ENCODE results near the gene INSIG2.

INSIG2 gene

DNA sequence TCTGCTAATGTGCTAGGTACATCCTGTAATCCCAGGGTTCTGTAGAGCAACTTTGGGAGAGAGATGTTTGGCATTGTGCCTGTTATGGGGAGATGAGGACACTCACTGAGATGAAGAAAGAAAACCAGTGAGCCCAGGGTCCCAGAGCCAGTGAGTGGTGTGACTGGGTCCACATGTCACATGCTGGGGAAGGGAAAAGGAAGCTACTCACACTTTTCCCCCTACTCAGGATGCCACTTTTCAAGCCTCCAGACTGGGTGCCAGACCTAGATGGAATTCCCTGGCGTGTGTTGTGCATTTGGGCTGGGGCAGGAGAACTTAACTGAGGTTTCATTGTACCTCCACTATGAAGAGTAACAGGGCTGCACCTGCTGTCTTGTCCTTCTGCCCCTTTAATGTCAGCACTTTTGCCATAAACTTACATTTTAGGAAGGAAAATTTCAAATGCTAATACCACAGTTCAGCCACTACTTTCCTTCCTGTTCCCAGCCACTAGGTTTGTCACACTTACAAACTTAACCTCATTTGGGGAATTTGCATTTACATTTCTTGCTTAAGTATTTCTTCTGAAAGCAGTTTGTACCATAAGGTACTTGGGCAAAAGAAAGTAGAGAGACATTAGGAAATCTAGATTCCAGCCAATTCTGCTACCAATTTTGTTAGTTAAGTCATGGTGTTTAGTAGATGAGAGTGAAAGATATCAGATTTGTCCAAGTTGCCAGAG is 10.2 kb downstream of the INSIG2 start:
- no peak for DNase-seq (ENCODE audit: low read depth)

- no peak for DNase-seq (ENCODE audit: low read depth)
Observed at GRCh38 chr2:118102433-118103082, 14.3 kb downstream of the INSIG2 start.

DNA sequence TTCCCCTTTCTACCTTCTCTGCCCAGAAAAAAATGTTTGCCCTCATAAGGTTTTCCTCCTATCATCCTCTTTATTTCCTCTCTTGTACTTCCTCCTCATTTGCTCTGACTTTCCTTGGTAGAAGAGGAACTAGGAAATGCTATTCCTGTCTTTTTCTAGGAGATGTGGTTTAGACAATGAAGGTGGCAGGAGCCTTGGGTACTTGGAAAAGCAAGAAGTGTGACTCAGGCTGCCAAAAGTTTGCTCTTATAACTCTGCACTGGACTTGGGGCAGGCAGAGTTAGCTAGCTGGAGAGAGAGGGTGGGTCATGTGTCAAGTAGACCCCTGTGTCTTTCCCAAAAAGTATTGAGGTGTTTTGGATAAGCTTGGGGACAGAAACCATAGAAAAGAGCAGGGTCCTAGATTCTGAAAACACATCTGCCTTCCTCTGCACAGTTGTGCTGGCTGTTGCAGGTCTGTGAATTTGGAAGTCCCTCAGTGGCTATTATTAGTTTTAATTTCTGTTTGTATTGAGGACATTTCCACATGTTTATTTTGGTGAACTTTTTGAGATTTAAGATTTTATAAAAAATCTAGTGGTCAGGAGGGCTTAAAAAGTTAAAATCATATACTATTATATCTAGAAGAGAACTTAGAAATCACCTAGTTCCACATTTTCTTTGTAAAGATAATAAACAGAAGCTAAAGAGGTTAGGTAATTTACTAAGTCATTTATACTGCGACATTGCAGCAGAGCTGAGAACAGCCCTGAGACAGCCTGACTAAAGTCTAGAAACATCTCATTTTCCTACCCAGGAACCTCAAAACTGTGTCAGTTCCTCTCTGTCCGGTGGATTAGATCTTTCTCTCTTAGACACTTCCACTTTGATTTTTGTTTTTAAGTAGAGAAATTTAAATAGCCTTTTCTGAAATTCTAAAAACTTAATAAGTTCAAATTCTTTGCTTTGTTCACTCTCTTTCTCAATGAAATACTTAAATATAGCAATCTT is 16.0 kb downstream of the INSIG2 start:
- no peak for DNase-seq (ENCODE audit: low read depth)

- no peak for DNase-seq (ENCODE audit: low read depth)
Observed at GRCh38 chr2:118105497-118105896, 17.2 kb downstream of the INSIG2 start.

DNA sequence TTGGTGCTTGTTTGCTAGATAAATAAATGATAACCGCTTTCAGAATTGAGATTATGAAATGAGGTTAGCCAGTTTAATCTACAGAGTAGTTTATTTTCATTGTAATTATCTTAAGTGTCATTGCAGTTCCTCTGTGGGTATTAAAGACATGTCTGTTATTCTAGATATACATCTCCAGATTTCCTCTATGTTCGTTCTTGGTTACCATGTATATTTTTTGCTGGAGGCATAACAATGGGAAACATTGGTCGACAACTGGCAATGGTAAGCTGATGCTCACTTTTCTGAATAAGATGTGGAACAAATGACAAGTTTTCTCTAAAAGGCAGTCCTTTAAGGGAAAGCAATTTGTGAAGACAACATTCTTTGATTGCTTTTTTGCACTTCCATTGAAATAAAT is 18.7 kb downstream of the INSIG2 start:
- no peak for DNase-seq (ENCODE audit: low read depth)

DNA sequence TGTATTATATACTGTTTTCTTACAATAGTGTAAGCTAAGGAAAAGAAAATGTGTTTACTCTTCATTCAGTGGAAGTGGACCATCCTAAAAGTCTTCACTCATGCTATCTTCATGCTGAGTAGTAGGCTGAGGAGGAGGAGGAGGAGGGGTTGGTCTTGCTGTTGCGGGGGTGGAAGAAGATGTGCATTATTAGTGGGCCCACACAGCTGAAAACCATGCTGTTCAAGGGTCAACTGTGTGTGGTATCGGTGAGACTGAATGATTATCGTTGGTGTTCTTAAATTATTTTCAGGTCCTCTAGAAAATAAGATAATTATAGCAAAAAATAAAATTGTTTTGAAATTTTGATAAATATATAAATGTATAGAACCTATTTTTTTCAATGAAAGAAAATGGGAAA is 22.0 kb downstream of the INSIG2 start:
- no peak for DNase-seq (ENCODE audit: low read depth)

GRCh38 chr2:118110991-118111390 is 22.7 kb downstream of the INSIG2 start:
- DNase-seq (ENCODE audit: low read depth): no peak

GRCh38 chr2:118112771-118113334 is 24.6 kb downstream of the INSIG2 start:
- DNase-seq (ENCODE audit: low read depth): peak; percentile 85

DNA sequence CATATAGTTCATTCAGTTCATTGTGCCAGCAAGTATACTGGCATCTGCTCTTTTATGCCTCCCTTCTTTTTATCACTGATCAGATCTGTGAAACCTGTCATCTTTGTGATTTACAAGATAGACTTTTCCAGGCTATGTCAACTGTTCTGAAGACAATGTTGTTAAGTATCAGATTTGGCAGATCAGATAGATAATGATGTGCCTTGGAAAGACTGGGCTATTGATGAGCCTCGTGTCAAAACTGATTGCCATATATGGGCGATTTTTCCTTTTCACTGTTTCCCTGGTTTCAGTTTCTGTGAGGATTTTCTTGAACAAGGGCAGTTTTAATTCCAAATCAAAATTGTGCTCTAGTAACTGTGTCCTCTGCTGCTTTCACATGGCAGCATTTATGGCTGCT is 26.6 kb downstream of the INSIG2 start:
- DNase-seq (ENCODE audit: low read depth): no peak

GRCh38 chr2:118115761-118116160 is 27.5 kb downstream of the INSIG2 start:
- DNase-seq (ENCODE audit: low read depth): no peak

DNA sequence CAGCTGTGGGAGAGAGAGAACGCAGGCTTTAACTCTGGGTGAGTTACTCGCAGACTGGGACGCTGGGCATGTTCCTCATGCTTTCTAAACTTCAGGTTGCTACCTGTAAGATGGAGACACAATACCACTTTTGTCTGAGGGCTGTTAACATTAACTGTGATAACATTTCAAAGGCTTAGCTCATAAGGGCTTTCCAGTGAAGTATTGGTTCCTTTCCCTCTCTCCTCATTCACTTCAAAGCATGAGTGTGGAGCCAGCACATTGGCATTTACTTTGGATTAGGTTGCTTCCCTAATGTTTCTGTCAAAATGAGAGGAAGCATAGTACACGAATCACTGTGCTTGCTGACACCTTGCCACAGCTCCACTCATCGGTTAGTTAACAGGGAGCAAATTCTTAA is 30.2 kb downstream of the INSIG2 start:
- no peak for DNase-seq (ENCODE audit: low read depth)

DNA sequence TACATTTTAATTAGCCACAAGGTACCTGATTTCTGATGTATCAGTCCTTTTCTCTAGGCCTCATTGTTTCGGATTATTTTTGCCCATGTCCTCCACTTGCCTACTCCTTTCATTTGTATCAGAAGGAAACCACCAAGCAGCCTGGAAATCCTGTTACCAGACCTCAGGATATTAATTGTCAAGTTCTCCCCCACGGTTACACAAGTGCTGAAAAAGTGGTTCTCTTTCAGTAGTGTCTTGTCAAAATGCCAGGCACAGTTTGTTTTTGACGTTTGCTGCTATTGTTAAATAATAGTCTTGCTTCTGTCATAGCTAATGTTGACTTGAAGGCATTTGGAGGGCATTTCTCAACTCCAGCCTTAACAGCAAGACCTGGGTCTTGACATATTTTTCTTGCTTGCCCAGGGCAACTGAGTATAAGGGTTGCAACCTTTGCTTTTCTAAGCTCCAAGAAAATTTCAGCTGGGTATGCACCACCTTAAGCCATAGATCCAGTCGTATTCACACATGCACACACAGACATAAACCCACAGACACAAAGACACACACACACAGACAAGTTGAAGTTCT is 31.0 kb downstream of the INSIG2 start:
- DNase-seq (ENCODE audit: low read depth): no peak

DNA sequence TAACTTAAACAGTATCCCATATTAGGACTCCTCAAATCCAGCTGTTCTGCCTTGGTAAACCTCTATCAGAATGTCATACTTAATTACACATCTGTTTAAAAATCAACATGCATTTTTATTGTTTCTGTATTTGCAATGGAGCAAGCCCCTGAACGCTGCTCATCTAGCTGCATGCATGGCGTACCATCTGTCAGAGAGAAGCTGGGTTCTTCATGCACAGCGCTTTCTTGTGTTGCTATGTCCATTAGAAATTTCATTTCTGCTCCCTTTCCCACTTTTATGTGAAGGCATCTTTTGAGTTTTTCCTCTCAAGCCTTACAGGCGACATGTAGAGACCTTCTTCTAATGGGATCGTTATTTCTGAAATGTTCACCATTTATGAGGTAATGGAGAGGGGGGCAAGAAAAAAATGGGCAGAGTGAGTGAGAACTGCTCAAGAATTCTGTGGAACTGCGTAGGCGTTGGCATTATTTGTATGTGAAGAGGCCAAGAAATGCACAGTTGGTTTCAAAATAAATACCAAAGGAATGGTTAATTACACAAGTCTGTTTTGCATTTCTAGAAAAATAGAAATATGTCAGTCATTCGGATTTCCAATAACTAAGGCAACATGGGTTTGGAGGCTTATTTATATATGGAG is 31.6 kb downstream of the INSIG2 start:
- DNase-seq (ENCODE audit: low read depth): no peak

DNA sequence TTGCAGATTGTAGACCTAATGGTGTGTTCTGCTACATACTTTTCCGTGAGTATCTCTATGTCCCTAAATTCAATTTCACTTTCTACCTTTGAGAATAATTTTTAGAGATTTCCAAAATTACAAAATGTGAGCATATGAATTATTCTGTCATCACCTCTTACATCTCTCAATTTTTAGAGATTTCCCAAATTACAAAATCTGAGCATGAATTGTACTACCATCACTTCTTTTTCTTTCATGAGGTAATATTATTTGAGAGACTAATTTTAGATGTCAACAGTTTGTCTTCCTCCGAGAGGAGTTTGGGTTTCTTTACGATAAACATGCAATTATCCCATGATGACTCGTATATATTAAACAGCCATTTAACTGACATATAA is 32.1 kb downstream of the INSIG2 start:
- no peak for DNase-seq (ENCODE audit: low read depth)

GRCh38 chr2:118121101-118121500 is 32.8 kb downstream of the INSIG2 start:
- no peak for DNase-seq (ENCODE audit: low read depth)

GRCh38 chr2:118121986-118122524 is 33.8 kb downstream of the INSIG2 start:
- no peak for DNase-seq (ENCODE audit: low read depth)

- DNase-seq (ENCODE audit: low read depth): no peak
Observed at GRCh38 chr2:118122594-118123281, 34.5 kb downstream of the INSIG2 start.

DNA sequence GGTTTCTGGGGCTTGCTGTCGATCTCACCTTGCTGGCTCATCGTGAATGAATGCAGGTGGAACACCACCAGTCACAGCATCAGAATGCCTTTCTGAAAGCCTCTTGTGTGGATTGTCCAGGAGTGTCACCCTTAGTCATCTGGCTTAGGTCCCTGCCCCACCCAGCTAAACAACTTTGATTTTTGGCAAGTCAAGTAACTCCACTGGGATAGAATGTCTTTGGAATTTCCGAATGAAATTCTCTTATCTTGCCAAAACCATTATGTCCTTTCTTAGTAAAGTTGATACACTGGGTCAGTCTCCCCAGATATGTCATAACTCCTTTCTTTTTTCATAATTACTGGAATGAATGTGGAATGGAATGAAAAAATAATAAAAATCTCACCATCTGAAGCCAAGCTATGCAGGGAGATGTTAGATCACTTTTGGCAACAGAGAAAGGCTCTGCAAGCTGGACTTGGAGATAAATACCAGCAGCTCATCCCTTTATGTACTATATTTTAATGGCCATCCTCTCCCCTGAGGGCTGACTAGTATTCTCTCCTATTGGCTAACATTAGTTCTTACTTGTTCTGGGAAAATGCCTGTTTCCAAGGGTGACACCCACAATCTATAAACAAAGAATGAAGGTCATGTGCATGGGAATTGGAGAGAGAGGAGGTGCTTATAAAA is 35.4 kb downstream of the INSIG2 start:
- DNase-seq (ENCODE audit: low read depth): no peak

- no peak for DNase-seq (ENCODE audit: low read depth)
Observed at GRCh38 chr2:118124288-118124891, 36.1 kb downstream of the INSIG2 start.

- no peak for DNase-seq (ENCODE audit: low read depth)
Observed at GRCh38 chr2:118127250-118127649, 39.0 kb downstream of the INSIG2 start.
